B cell (primary cell): ENCODE measurements around the gene TNNT3. TPM values are rescaled to one million over a fixed set of nuclear protein-coding genes. Genes with fewer than 3 reads are reported as not detected.
A peak's percentile ranks its signal among the peaks of the same experiment; 100 is the strongest.
"Not testable (repeated sequence)": the region's sequence is repeated elsewhere in the genome, so short reads cannot be mapped to it uniquely, and the experiment has no call there.

ENCODE experiments used
- ATAC-seq: fragments of 200-7000 bp; cut with Tn5 transposase; one replicate; pipeline ENCODE4 v1.10.0; 2021; ENCODE audit warnings: low read depth, mild to moderate bottlenecking, moderate number of reproducible peaks, moderate library complexity
- CTCF ChIA-PET: fragments of 350-600 bp; sonication (Branson Sonifier 250); formaldehyde crosslinking; loops from one replicate; lab custom pipeline; 2021; ENCODE audit warnings: antibody characterized with exemption, inconsistent platforms; lab: Charles Lee
- POLR2A ChIA-PET: fragments of 350-600 bp; sonication (Branson Sonifier 250); formaldehyde crosslinking; loops from one replicate; lab custom pipeline; 2021; ENCODE audit warnings: antibody characterized with exemption; lab: Charles Lee
- DNase-seq: peaks from one replicate; pipeline ENCODE4 v3.0.0; 2013
- H2AFZ ChIP-seq: 2 replicates; pipeline ENCODE4 v1.6.1; 2012; ENCODE audit warnings: mild to moderate bottlenecking, low read depth, low read length; ENCODE audit not compliant: insufficient read depth, poor library complexity, severe bottlenecking
- H3K27ac ChIP-seq, 2 donors: 1 replicate in 1 of 2; 2 replicates in 1 of 2; pipeline ENCODE4 v1.5.1; 2012 to 2013; ENCODE audit warnings: low read length in 2 of 2, mild to moderate bottlenecking in 2 of 2, moderate library complexity in 1 of 2
- H3K27me3 ChIP-seq, 4 experiments: fragments of 200-600 bp in 1 of 4; sonication (generic) in 1 of 4; replicated peaks in 1 of 4; 1 replicate in 2 of 4; 2 replicates in 2 of 4; pipeline versions ENCODE4 v1.6.1 to v1.7.0; 2013 to 2016; ENCODE audit warnings: low read length in 3 of 4, mild to moderate bottlenecking in 2 of 4, mixed read lengths in 1 of 4, moderate library complexity in 1 of 4; ENCODE audit not compliant: insufficient read depth in 4 of 4, control insufficient read depth in 3 of 4; ENCODE audit errors: control extremely low read depth in 1 of 4
- H3K36me3 ChIP-seq, 2 experiments: replicated peaks in 1 of 2; 1 replicate in 1 of 2; 2 replicates in 1 of 2; pipeline versions ENCODE4 v1.6.1 to v1.7.1; 2013; ENCODE audit warnings: low read length in 1 of 2; ENCODE audit not compliant: insufficient read depth in 2 of 2, control insufficient read depth in 1 of 2; ENCODE audit errors: control extremely low read depth in 1 of 2, extremely low read depth in 1 of 2
- H3K4me1 ChIP-seq, 2 donors: fragments of 200-600 bp in 1 of 2; sonication (generic) in 1 of 2; 1 replicate in 1 of 2; 2 replicates in 1 of 2; pipeline versions ENCODE4 v1.5.1 to v1.6.1; 2013 to 2017; ENCODE audit warnings: low read length in 2 of 2; ENCODE audit not compliant: control insufficient read depth in 2 of 2, insufficient read depth in 2 of 2
- H3K4me2 ChIP-seq: replicated peaks from 2 replicates; pipeline ENCODE3; 2012; ENCODE audit warnings: mild to moderate bottlenecking, low read depth, low read length; ENCODE audit not compliant: poor library complexity, severe bottlenecking
- H3K4me3 ChIP-seq, 5 experiments: fragments of 200-600 bp in 1 of 5; sonication (generic) in 1 of 5; 1 replicate in 3 of 5; 2 replicates in 2 of 5; pipeline versions ENCODE4 v1.5.1 to v1.7.0; 2011 to 2016; ENCODE audit warnings: low read length in 4 of 5, mild to moderate bottlenecking in 4 of 5, low read depth in 2 of 5, control low read depth in 1 of 5, moderate library complexity in 1 of 5; ENCODE audit not compliant: insufficient read depth in 1 of 5; ENCODE audit errors: control extremely low read depth in 1 of 5, extremely low read depth in 1 of 5
- H3K79me2 ChIP-seq: fragments of 200-600 bp; sonication (generic); one replicate; pipeline ENCODE4 v1.6.0; 2016; ENCODE audit warnings: low read length; ENCODE audit not compliant: control insufficient read depth, insufficient read depth
- H3K9ac ChIP-seq: fragments of 200-600 bp; sonication (generic); 2 replicates; pipeline ENCODE4 v1.6.1; 2017; ENCODE audit warnings: mild to moderate bottlenecking, low read length, moderate library complexity
- H3K9me3 ChIP-seq, 3 donors: one replicate each; pipeline versions ENCODE4 v1.6.1 to v1.7.1; 2013; ENCODE audit warnings: low read length in 2 of 3; ENCODE audit not compliant: control insufficient read depth in 2 of 3, insufficient read depth in 1 of 3; ENCODE audit errors: control extremely low read depth in 1 of 3
- H4K20me1 ChIP-seq: 2 replicates; pipeline ENCODE4 v1.6.0; 2012; ENCODE audit warnings: mild to moderate bottlenecking, low read length; ENCODE audit not compliant: insufficient read depth, control insufficient read depth, poor library complexity, severe bottlenecking
- H3K27ac Mint-ChIP-seq: one replicate; pipeline ENCODE4 v1.8.0; 2021; ENCODE audit warnings: mixed read lengths
- H3K27me3 Mint-ChIP-seq: one replicate; pipeline ENCODE4 v1.8.0; 2021; ENCODE audit warnings: mixed read lengths
- H3K4me1 Mint-ChIP-seq: one replicate; pipeline ENCODE4 v1.8.0; 2021; ENCODE audit warnings: mixed read lengths
- H3K4me3 Mint-ChIP-seq: one replicate; pipeline ENCODE4 v1.8.0; 2021; ENCODE audit warnings: mixed read lengths
- H3K9me3 Mint-ChIP-seq: one replicate; pipeline ENCODE4 v1.8.0; 2022; ENCODE audit warnings: mixed read lengths; ENCODE audit not compliant: insufficient read depth
- EZH2 ChIP-seq: IDR thresholded peaks from 2 replicates; pipeline ENCODE4 v1.6.1; 2012; ENCODE audit warnings: borderline replicate concordance, low read depth, mild to moderate bottlenecking, moderate library complexity, low read length; ENCODE audit not compliant: insufficient read depth, poor library complexity, severe bottlenecking
- WGBS: methylation state at CpG from one replicate; pipeline ENCODE4 v1.1.5; 2013; ENCODE audit warnings: missing lambda C conversion rate; ENCODE audit not compliant: insufficient coverage; 5-methylcytosine and 5-hydroxymethylcytosine counted together
- intact Hi-C: fragments of 100-400 bp; cut with micrococcal nuclease; formaldehyde crosslinking; loops from one replicate; pipeline ENCODE4 v1.10.0; 2022
- polyA plus RNA-seq: library from polyadenylated mRNA; depleted of rRNA; stranded (reverse); fragments of >200 nt; gene quantifications from 2 replicates; pipeline ENCODE4 v1.2.3, GENCODE V29; 2012
- total RNA-seq, 2 donors: library from RNA; stranded (reverse); fragments of 120-200 nt in 1 of 2; gene quantifications; 1 replicate in 1 of 2; 2 replicates in 1 of 2; pipeline versions ENCODE4 v1.2.3 to v1.2.4, GENCODE V29; 2013 to 2022
- TF ChIP-seq, protein P1 (sequence below): fragments of 200-600 bp; IDR thresholded peaks from one replicate; pipeline ENCODE4 v1.8.0; 2022; ENCODE audit warnings: antibody characterized with exemption, mild to moderate bottlenecking

The TNNT3 gene
- total and polyA plus RNA-seq, 2 donors (not counting 1 experiment from before 2014, with no cell fraction given): 2.5 to 10.0 TPM

DNA sequence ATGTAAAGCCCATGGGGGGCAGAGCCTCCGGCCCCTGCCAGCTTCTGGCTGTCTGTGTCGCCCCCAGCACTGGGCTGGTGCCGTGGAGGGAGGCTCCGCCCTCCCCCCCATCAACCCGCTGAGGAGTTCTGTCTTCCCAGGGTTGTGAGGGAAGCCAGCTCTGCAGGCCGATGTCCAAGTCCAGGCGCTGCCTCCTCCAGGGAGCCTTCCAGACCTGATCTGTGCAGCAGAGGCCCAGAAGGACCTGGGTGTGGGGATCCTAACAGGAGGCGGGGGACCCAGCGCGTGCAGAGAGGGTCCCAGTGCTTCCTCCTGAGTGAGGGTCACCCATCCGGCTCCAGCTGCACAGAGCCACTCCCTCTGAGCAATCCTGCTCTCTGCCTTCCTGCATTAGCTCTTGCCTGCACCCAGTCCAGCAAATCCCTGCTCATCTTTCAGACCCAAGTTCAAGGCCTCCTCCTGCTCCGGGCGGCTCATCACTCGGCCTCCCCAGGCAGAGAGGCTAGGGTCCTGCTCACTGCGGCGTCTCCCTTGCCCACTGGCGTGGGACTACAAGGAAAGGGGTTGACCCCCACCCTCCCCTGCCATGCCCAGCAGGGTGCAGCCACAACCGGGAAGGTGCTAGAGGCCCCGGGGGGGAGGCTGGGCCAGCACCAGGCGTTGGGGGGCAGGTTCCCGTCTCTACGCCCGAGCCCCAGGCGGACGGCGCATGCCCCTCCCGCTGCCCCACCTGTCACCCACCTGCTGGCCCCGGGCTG lies 44.2 kb upstream of the TNNT3 start:
- DNase-seq (no peak), ATAC-seq (no peak)
- Mint-ChIP-seq H3K4me3 (peak overlapping the region; percentile 39), H3K4me1 (peaks cover 63% of the 10 kb centered on the region), H3K9me3 (no peaks in the 10 kb centered on the region), H3K27me3 (no peaks in the 10 kb centered on the region), H3K27ac (peak overlapping the region; percentile 71)
- Histone ChIP-seq H3K4me3 (no peak overlapping the region), H3K4me1 (peaks cover 32 to 83% of the 10 kb centered on the region in 2 donors), H3K9me3 (no peaks in the 10 kb centered on the region), H2AFZ (no peak overlapping the region), H3K79me2 (peaks cover 91% of the 10 kb centered on the region), H3K36me3 (peaks cover 0 to 20% of the 10 kb centered on the region in 2 experiments), H3K27me3 (no peaks in the 10 kb centered on the region), H4K20me1 (peaks cover 100% of the 10 kb centered on the region), H3K27ac (no peak overlapping the region), H3K4me2 (peak overlapping the region; percentile 14), H3K9ac (no peak overlapping the region)
- intact Hi-C loops: no loop called here
- 89% methylated on average over 17 of the region's 28 CpGs for WGBS
- ChIA-PET POLR2A (no interaction called here), CTCF (interaction anchor here (1.5 to 2.2 kb wide), 4 partner anchors 13 to 276 kb away, joined by 4 to 10 read pairs (median 6); no protein-coding TSS in a partner anchor)
- TF ChIP-seq, protein P1, sequence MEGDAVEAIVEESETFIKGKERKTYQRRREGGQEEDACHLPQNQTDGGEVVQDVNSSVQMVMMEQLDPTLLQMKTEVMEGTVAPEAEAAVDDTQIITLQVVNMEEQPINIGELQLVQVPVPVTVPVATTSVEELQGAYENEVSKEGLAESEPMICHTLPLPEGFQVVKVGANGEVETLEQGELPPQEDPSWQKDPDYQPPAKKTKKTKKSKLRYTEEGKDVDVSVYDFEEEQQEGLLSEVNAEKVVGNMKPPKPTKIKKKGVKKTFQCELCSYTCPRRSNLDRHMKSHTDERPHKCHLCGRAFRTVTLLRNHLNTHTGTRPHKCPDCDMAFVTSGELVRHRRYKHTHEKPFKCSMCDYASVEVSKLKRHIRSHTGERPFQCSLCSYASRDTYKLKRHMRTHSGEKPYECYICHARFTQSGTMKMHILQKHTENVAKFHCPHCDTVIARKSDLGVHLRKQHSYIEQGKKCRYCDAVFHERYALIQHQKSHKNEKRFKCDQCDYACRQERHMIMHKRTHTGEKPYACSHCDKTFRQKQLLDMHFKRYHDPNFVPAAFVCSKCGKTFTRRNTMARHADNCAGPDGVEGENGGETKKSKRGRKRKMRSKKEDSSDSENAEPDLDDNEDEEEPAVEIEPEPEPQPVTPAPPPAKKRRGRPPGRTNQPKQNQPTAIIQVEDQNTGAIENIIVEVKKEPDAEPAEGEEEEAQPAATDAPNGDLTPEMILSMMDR: no peak
- no peak for TF ChIP-seq EZH2

DNA sequence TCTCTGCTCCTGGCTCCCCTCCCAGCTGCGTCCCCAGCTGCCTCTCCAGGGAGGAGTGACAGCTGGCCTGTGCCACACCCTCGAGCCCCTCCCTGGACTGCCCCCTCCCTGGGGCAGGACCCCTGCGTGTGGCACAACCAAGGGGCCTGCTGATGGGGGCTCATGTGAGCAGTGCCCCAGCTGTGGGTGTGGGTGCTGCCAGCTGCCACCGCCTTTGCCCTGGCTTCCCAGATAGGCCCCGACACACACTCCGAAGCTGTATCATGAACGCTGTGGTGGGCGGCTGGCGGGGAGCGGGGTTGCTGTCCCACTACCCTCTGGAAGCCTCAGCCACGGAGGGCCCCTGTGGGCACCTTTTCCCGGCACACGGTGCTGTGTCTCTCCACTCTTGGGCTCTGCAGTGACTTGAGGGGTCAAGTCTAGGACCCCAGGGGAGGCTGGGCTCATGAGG lies 43.6 kb upstream of the TNNT3 start:
- Histone ChIP-seq H3K4me1 (peaks cover 34 to 83% of the 10 kb centered on the region in 2 donors), H3K79me2 (peaks cover 90% of the 10 kb centered on the region), H3K27ac (peak overlapping the region in 1 of 2 donors; percentile 3), H3K4me2 (peak overlapping the region; percentile 12), H4K20me1 (peaks cover 100% of the 10 kb centered on the region), H3K36me3 (peaks cover 0 to 26% of the 10 kb centered on the region in 2 experiments)
- H3K9ac ChIP-seq, H3K9me3 Mint-ChIP-seq, H3K27me3 ChIP-seq, H3K4me3 ChIP-seq, H3K4me3 Mint-ChIP-seq, ATAC-seq, H3K9me3 ChIP-seq, H2AFZ ChIP-seq, H3K27me3 Mint-ChIP-seq, DNase-seq, POLR2A ChIA-PET, intact Hi-C loops: not testable (repeated sequence)
- 72% methylated on average over 11 of the region's 13 CpGs for WGBS
- Mint-ChIP-seq H3K27ac (peak overlapping the region; percentile 46), H3K4me1 (peaks cover 63% of the 10 kb centered on the region)
- CTCF ChIA-PET: interaction anchor here (1.2 to 2.2 kb wide), 6 partner anchors 13 to 276 kb away, joined by 4 to 10 read pairs (median 6); no protein-coding TSS in a partner anchor
